ENCODE measurements around the gene KCNE1.

- TF ChIP-seq CTCF (IDR thresholded peaks at IDR 0.05) (no peak), POLR2A (IDR thresholded peaks at IDR 0.05) (no peak)
Measured at GRCh38 chr21:34540206-34540605, 28.2 kb upstream of the KCNE1 start.
